Activated naive CD4-positive, alpha-beta T cell treated with Interleukin-2 at 50 U/mL for 16 hours (primary cell): ENCODE results near the gene FAM151B.
A peak's percentile ranks its signal among the peaks of the same experiment; 100 is the strongest.
"Not testable (repeated sequence)": the region's sequence is repeated elsewhere in the genome, so short reads cannot be mapped to it uniquely, and the experiment has no call there.

Source experiments
- DNase-seq: peaks from one replicate; pipeline ENCODE4 v3.0.0-alpha.2; 2020

The FAM151B gene

GRCh38 chr5:80504833-80505232 lies 16.9 kb downstream of the FAM151B start:
- no peak for DNase-seq

- DNase-seq, result no peak
Observed at GRCh38 chr5:80507663-80508062, 19.8 kb downstream of the FAM151B start.

GRCh38 chr5:80508844-80509243 lies 20.9 kb downstream of the FAM151B start:
- no peak for DNase-seq

GRCh38 chr5:80509362-80509761 lies 21.5 kb downstream of the FAM151B start:
- DNase-seq, result no peak

- peak; percentile 11 for DNase-seq
Observed at GRCh38 chr5:80516826-80517225, 28.9 kb downstream of the FAM151B start.

GRCh38 chr5:80540691-80541090 lies 52.8 kb downstream of the FAM151B start:
- no peak for DNase-seq

- no peak for DNase-seq
Observed at GRCh38 chr5:80541392-80541791, 53.5 kb downstream of the FAM151B start.

- no peak for DNase-seq
Observed at GRCh38 chr5:80554646-80555045, 66.7 kb downstream of the FAM151B start.

GRCh38 chr5:80555099-80555498 lies 67.2 kb downstream of the FAM151B start:
- DNase-seq, result no peak

- DNase-seq, result no peak
Observed at GRCh38 chr5:80559244-80559643, 71.3 kb downstream of the FAM151B start.

GRCh38 chr5:80565330-80565729 lies 77.4 kb downstream of the FAM151B start:
- DNase-seq, result no peak

- DNase-seq, result no peak
Observed at GRCh38 chr5:80566711-80567259, 78.9 kb downstream of the FAM151B start.

- no peak for DNase-seq
Observed at GRCh38 chr5:80568251-80568650, 80.4 kb downstream of the FAM151B start.

- no peak for DNase-seq
Observed at GRCh38 chr5:80569086-80569960, 81.4 kb downstream of the FAM151B start.

GRCh38 chr5:80569961-80570786 lies 82.3 kb downstream of the FAM151B start, which contains the start of gene ANKRD34B:
ANKRD34B (minus strand) TSS chr5:80570280; CDS start chr5:80560019, 10,261 bp downstream.
- DNase-seq, result no peak

GRCh38 chr5:80573062-80573461 lies 85.2 kb downstream of the FAM151B start:
- DNase-seq, result no peak

GRCh38 chr5:80576383-80576782 lies 88.5 kb downstream of the FAM151B start:
- DNase-seq, result no peak

- DNase-seq, result no peak
Observed at GRCh38 chr5:80577707-80578106, 89.8 kb downstream of the FAM151B start.

GRCh38 chr5:80579050-80579449 lies 91.2 kb downstream of the FAM151B start:
- no peak for DNase-seq

GRCh38 chr5:80580291-80580690 lies 92.4 kb downstream of the FAM151B start:
- not testable (repeated sequence) for DNase-seq

- DNase-seq, result no peak
Observed at GRCh38 chr5:80584770-80585169, 96.9 kb downstream of the FAM151B start.

- DNase-seq, result no peak
Observed at GRCh38 chr5:80588858-80589540, 101.1 kb downstream of the FAM151B start.

- no peak for DNase-seq
Observed at GRCh38 chr5:80590766-80591165, 102.9 kb downstream of the FAM151B start.
